Fibroblast of lung (primary cell): ENCODE measurements around the gene CTF1. TPM values are rescaled to one million over a fixed set of nuclear protein-coding genes. Genes with fewer than 3 reads are reported as not detected.

ENCODE experiments used
- DNase-seq, 2 donors: peaks; one replicate each; pipeline versions ENCODE4 v3.0.0 to v3.0.0-alpha.2; 2010; ENCODE audit warnings: low read depth in 2 of 2
- H2AFZ ChIP-seq: 2 replicates; pipeline ENCODE4 v1.5.1; 2012; ENCODE audit warnings: low read length, control low read depth, inconsistent platforms
- H3K27ac ChIP-seq: 2 replicates; pipeline ENCODE4 v1.5.1; 2011; ENCODE audit warnings: low read length, control low read depth; ENCODE audit not compliant: insufficient read depth
- H3K27me3 ChIP-seq: 2 replicates; pipeline ENCODE4 v1.5.1; 2011; ENCODE audit warnings: mild to moderate bottlenecking, low read length; ENCODE audit not compliant: control insufficient read depth, insufficient read depth
- H3K36me3 ChIP-seq: 2 replicates; pipeline ENCODE4 v1.5.1; 2011; ENCODE audit warnings: low read length; ENCODE audit not compliant: control insufficient read depth, insufficient read depth
- H3K4me1 ChIP-seq: 2 replicates; pipeline ENCODE4 v1.5.1; 2011; ENCODE audit warnings: low read length; ENCODE audit not compliant: control insufficient read depth, insufficient read depth; ENCODE audit errors: extremely low read depth
- H3K4me2 ChIP-seq: 2 replicates; pipeline ENCODE4 v1.5.1; 2011; ENCODE audit warnings: low read length, control low read depth; ENCODE audit not compliant: insufficient read depth; ENCODE audit errors: extremely low read depth
- H3K4me3 ChIP-seq, 4 experiments: fragments of 200-600 bp in 1 of 4; sonication (generic) in 1 of 4; replicated peaks in 1 of 4; 2 replicates each; pipeline ENCODE4 v1.5.1; 2011 to 2016; ENCODE audit warnings: low read length in 4 of 4, low read depth in 3 of 4, mild to moderate bottlenecking in 3 of 4, control low read depth in 2 of 4, inconsistent platforms in 1 of 4, mixed read lengths in 1 of 4; ENCODE audit not compliant: insufficient read depth in 1 of 4; ENCODE audit errors: control extremely low read depth in 1 of 4
- H3K79me2 ChIP-seq: 2 replicates; pipeline ENCODE4 v1.5.1; 2012; ENCODE audit warnings: mild to moderate bottlenecking, low read length, inconsistent platforms; ENCODE audit not compliant: control insufficient read depth, insufficient read depth
- H3K9ac ChIP-seq: 2 replicates; pipeline ENCODE4 v1.5.1; 2011; ENCODE audit warnings: mild to moderate bottlenecking, low read length, control low read depth; ENCODE audit not compliant: insufficient read depth
- H3K9me3 ChIP-seq: 2 replicates; pipeline ENCODE4 v1.5.1; 2012; ENCODE audit warnings: low read depth, low read length; ENCODE audit not compliant: control insufficient read depth, insufficient read depth
- H4K20me1 ChIP-seq: 2 replicates; pipeline ENCODE4 v1.5.1; 2011; ENCODE audit warnings: low read length; ENCODE audit not compliant: control insufficient read depth, insufficient read depth; ENCODE audit errors: extremely low read depth
- EZH2 ChIP-seq: IDR thresholded peaks from 2 replicates; pipeline ENCODE4 v1.5.1; 2012; ENCODE audit warnings: low read length, control low read depth, mild to moderate bottlenecking; ENCODE audit errors: missing control alignments
- polyA plus RNA-seq, 2 donors: library from polyadenylated mRNA; depleted of rRNA in 1 of 2; stranded (reverse) in 1 of 2; unstranded in 1 of 2; fragments of >200 nt; gene quantifications; 2 replicates each; pipeline ENCODE4 v1.2.1, GENCODE V29; 2011 to 2012; ENCODE audit warnings: missing spikeins in 1 of 2
- total RNA-seq: library from RNA; depleted of rRNA; stranded (reverse); fragments of >200 nt; gene quantifications from 2 replicates; pipeline ENCODE4 v1.2.1, GENCODE V29; 2014
- TF ChIP-seq, protein P1 (sequence below), 2 donors: IDR thresholded peaks in 1 of 2; conservative IDR thresholded peaks in 1 of 2; 1 replicate in 1 of 2; 2 replicates in 1 of 2; pipeline ENCODE4 v1.5.1; 2011 to 2012; ENCODE audit warnings: low read length in 2 of 2, control low read depth in 1 of 2, inconsistent platforms in 1 of 2, low read depth in 1 of 2, mild to moderate bottlenecking in 1 of 2

Gene CTF1
- total and polyA plus RNA-seq, 2 donors (not counting 1 experiment from before 2014, with no cell fraction given), result 5.3 to 8.8 TPM

GRCh38 chr16:30918614-30919013 is 22.2 kb downstream of the CTF1 start:
- Histone ChIP-seq H3K27me3 (no peaks in the 10 kb centered on the region), H3K4me3 (no peak overlapping the region), H3K4me2 (no peak overlapping the region), H4K20me1 (no peaks in the 10 kb centered on the region), H3K79me2 (no peaks in the 10 kb centered on the region), H3K9me3 (no peaks in the 10 kb centered on the region), H3K9ac (no peak overlapping the region), H3K4me1 (no peaks in the 10 kb centered on the region), H3K36me3 (no peaks in the 10 kb centered on the region), H2AFZ (no peak overlapping the region), H3K27ac (no peak overlapping the region)
- no peak for DNase-seq
- no peak for TF ChIP-seq EZH2
- TF ChIP-seq, protein P1, sequence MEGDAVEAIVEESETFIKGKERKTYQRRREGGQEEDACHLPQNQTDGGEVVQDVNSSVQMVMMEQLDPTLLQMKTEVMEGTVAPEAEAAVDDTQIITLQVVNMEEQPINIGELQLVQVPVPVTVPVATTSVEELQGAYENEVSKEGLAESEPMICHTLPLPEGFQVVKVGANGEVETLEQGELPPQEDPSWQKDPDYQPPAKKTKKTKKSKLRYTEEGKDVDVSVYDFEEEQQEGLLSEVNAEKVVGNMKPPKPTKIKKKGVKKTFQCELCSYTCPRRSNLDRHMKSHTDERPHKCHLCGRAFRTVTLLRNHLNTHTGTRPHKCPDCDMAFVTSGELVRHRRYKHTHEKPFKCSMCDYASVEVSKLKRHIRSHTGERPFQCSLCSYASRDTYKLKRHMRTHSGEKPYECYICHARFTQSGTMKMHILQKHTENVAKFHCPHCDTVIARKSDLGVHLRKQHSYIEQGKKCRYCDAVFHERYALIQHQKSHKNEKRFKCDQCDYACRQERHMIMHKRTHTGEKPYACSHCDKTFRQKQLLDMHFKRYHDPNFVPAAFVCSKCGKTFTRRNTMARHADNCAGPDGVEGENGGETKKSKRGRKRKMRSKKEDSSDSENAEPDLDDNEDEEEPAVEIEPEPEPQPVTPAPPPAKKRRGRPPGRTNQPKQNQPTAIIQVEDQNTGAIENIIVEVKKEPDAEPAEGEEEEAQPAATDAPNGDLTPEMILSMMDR (conservative IDR thresholded peaks at IDR 0.05 in 1 of 2, IDR thresholded peaks at IDR 0.05 in 1 of 2; ENCODE audit: low read depth in 1 of 2, low read length in 2 of 2), result no peak

GRCh38 chr16:30920891-30921290 is 24.5 kb downstream of the CTF1 start:
- no peak overlapping the region for H3K4me3 ChIP-seq
- H3K9ac ChIP-seq, result no peak overlapping the region
- no peak overlapping the region for H3K27ac ChIP-seq
- H3K4me1 ChIP-seq, result no peaks in the 10 kb centered on the region
- no peak overlapping the region for H3K4me2 ChIP-seq
- no peaks in the 10 kb centered on the region for H4K20me1 ChIP-seq
- no peaks in the 10 kb centered on the region for H3K79me2 ChIP-seq
- H2AFZ ChIP-seq, result no peak overlapping the region
- DNase-seq, result no peak
- no peaks in the 10 kb centered on the region for H3K27me3 ChIP-seq
- TF ChIP-seq, protein P1 (conservative IDR thresholded peaks at IDR 0.05 in 1 of 2, IDR thresholded peaks at IDR 0.05 in 1 of 2; ENCODE audit: low read depth in 1 of 2, low read length in 2 of 2), result no peak
- no peak for TF ChIP-seq EZH2
- H3K9me3 ChIP-seq, result no peaks in the 10 kb centered on the region
- H3K36me3 ChIP-seq, result no peaks in the 10 kb centered on the region

- Histone ChIP-seq H3K27ac (no peak overlapping the region), H3K4me3 (peak overlapping the region in 3 of 4 experiments; percentile 52 to 81 (median 65)), H3K9me3 (no peaks in the 10 kb centered on the region), H3K27me3 (no peaks in the 10 kb centered on the region), H3K4me1 (no peaks in the 10 kb centered on the region), H3K36me3 (no peaks in the 10 kb centered on the region), H4K20me1 (no peaks in the 10 kb centered on the region), H2AFZ (no peak overlapping the region), H3K4me2 (peak overlapping the region; percentile 79), H3K9ac (no peak overlapping the region), H3K79me2 (no peaks in the 10 kb centered on the region)
- no peak for DNase-seq
- TF ChIP-seq EZH2, result no peak
- TF ChIP-seq, protein P1 (conservative IDR thresholded peaks at IDR 0.05 in 1 of 2, IDR thresholded peaks at IDR 0.05 in 1 of 2; ENCODE audit: low read depth in 1 of 2, low read length in 2 of 2), result no peak
These were observed 25.0 kb downstream of the CTF1 start for GRCh38 chr16:30921459-30921747.
